ENCODE data around the gene DVL1. TPM values are rescaled to one million over a fixed set of nuclear protein-coding genes. Genes with fewer than 3 reads are reported as not detected.

Gene DVL1
- total and polyA plus RNA-seq, 9 of the 15 experiments (the other 6 are each of a cell fraction or from before 2014, with no cell fraction given), result 0.62 to 135 (median 24.3) TPM

DNA sequence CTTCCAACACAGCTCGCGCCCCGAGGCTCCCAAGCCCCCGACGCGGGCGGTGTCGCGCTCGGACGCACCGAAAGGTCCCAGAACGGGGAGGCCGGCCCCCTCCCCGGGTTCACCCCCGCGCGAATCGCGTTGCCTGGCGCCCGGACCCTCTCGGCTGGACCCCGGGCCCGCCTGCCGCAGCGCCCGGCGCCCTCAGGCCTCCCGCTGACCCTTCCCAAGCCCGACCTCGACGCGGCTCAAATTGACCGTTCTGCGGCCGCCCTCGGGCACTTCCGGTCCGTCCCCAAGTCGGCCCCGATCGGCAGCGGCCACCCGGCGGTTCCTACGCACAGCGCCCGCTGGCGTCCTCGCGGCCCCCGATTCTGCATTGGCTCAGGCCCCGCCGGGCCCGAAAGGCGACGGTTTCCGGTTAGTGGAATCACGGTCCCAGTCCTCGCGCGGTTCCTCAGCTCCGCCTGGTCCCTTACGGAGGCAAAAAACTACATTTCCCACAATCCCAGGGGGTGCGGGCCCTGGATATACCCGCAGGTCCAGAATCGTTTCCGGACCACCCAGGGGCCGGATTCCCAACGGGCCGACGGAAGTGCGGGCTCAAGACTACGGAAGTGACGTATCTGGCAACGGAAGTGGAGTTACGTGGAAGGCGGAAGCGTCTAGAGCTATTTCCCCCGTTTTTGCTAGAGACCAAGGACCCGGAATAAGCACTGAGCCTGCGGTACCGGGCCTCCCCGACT is 25.9 kb upstream of the DVL1 start, which contains the start of gene AURKAIP1 (continued):
- 0 out of 2 replicates have a peak, but pooled peaks have one; percentile 60 for TF ChIP-seq ZNF445 (CRISPR knock-in tag; IDR thresholded peaks at IDR 0.05; ENCODE audit: low read depth)
- TF ChIP-seq POLR2AphosphoS2 (IDR thresholded peaks at IDR 0.05; ENCODE audit: low read length), result peak; percentile 48; the same call in 1 of the 2 replicates
- peak; percentile 89 for TF ChIP-seq SOX6 (IDR thresholded peaks at IDR 0.05)
- no peak; the same call in 1 of the 2 replicates for TF ChIP-seq XRCC3 (IDR thresholded peaks at IDR 0.05)
- TF ChIP-seq FOS (IDR thresholded peaks at IDR 0.05; ENCODE audit: extremely low read depth, insufficient read length), result no peak
- TF ChIP-seq, protein P1, sequence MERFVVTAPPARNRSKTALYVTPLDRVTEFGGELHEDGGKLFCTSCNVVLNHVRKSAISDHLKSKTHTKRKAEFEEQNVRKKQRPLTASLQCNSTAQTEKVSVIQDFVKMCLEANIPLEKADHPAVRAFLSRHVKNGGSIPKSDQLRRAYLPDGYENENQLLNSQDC (CRISPR knock-in tag; IDR thresholded peaks at IDR 0.05), result peak; percentile 87; the same call in 1 of the 2 replicates
- TF ChIP-seq, protein P2, sequence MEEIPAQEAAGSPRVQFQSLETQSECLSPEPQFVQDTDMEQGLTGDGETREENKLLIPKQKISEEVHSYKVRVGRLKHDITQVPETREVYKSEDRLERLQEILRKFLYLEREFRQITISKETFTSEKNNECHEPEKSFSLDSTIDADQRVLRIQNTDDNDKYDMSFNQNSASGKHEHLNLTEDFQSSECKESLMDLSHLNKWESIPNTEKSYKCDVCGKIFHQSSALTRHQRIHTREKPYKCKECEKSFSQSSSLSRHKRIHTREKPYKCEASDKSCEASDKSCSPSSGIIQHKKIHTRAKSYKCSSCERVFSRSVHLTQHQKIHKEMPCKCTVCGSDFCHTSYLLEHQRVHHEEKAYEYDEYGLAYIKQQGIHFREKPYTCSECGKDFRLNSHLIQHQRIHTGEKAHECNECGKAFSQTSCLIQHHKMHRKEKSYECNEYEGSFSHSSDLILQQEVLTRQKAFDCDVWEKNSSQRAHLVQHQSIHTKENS (CRISPR knock-in tag; IDR thresholded peaks at IDR 0.05), result no peak
- no peak for TF ChIP-seq MCM2 (IDR thresholded peaks at IDR 0.05; ENCODE audit: low read depth)
- TF ChIP-seq RBFOX2 (IDR thresholded peaks at IDR 0.05; ENCODE audit: low read depth, low read length), result peak; percentile 91
- TF ChIP-seq BHLHE40 (IDR thresholded peaks at IDR 0.05; ENCODE audit: low read length), result peak; percentile 21; the same call in 1 of the 2 replicates
- TF ChIP-seq NELFE (IDR thresholded peaks at IDR 0.05; ENCODE audit: insufficient read depth, insufficient read length), result no peak
- TF ChIP-seq TAF9B (IDR thresholded peaks at IDR 0.05; ENCODE audit: partially characterized antibody), result peak; percentile 88
- TF ChIP-seq, protein P3, sequence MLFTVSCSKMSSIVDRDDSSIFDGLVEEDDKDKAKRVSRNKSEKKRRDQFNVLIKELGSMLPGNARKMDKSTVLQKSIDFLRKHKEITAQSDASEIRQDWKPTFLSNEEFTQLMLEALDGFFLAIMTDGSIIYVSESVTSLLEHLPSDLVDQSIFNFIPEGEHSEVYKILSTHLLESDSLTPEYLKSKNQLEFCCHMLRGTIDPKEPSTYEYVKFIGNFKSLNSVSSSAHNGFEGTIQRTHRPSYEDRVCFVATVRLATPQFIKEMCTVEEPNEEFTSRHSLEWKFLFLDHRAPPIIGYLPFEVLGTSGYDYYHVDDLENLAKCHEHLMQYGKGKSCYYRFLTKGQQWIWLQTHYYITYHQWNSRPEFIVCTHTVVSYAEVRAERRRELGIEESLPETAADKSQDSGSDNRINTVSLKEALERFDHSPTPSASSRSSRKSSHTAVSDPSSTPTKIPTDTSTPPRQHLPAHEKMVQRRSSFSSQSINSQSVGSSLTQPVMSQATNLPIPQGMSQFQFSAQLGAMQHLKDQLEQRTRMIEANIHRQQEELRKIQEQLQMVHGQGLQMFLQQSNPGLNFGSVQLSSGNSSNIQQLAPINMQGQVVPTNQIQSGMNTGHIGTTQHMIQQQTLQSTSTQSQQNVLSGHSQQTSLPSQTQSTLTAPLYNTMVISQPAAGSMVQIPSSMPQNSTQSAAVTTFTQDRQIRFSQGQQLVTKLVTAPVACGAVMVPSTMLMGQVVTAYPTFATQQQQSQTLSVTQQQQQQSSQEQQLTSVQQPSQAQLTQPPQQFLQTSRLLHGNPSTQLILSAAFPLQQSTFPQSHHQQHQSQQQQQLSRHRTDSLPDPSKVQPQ (CRISPR knock-in tag; IDR thresholded peaks at IDR 0.05; ENCODE audit: borderline replicate concordance), result no peak
- TF ChIP-seq PHB2 (IDR thresholded peaks at IDR 0.05; ENCODE audit: low read depth), result no peak
- TF ChIP-seq SMARCA5 (IDR thresholded peaks at IDR 0.05), result no peak
- peak; percentile 96 for TF ChIP-seq NR2C2 (CRISPR knock-in tag; IDR thresholded peaks at IDR 0.05)
- peak; percentile 99 for TF ChIP-seq NR2C2 (tag; IDR thresholded peaks at IDR 0.05)
- TF ChIP-seq EWSR1 (IDR thresholded peaks at IDR 0.05; ENCODE audit: borderline replicate concordance, low read depth, partially characterized antibody), result no peak
- TF ChIP-seq RCOR1 (IDR thresholded peaks at IDR 0.05; ENCODE audit: borderline replicate concordance in 1 of 2, low read depth in 2 of 2, low read length in 2 of 2), result peak in 1 of 2 experiments; percentile 77; a peak in 3 of 4 replicates
- TF ChIP-seq CBFA2T2 (conservative IDR thresholded peaks at IDR 0.05), result no peak
- TF ChIP-seq ZNF354B (CRISPR knock-in tag; IDR thresholded peaks at IDR 0.05), result peak; percentile 34; the same call in 1 of the 2 replicates
- no peak for TF ChIP-seq RFX1 (IDR thresholded peaks at IDR 0.05)
- 0 out of 2 replicates have a peak, but pooled peaks have one; percentile 20 for TF ChIP-seq ZNF282 (CRISPR knock-in tag; IDR thresholded peaks at IDR 0.05)
- TF ChIP-seq NR2F6 (CRISPR knock-in tag; IDR thresholded peaks at IDR 0.05), result peak; percentile 78; the same call in 1 of the 2 replicates
- peak; percentile 1 for TF ChIP-seq SAP30 (IDR thresholded peaks at IDR 0.05; ENCODE audit: borderline replicate concordance, insufficient read depth, low read depth, low read length, poor library complexity, severe bottlenecking)
- peak; percentile 47 to 66; a peak in 3 of 4 replicates for TF ChIP-seq NRF1 (conservative IDR thresholded peaks at IDR 0.05 in 1 of 2, IDR thresholded peaks at IDR 0.05 in 1 of 2)
- TF ChIP-seq ZNF766 (CRISPR knock-in tag; conservative IDR thresholded peaks at IDR 0.05), result peak; percentile 87; the same call in 1 of the 2 replicates
